Progenitor cell of endocrine pancreas (in vitro differentiated cells): ENCODE results near the gene CNTN5. TPM values are rescaled to one million over a fixed set of nuclear protein-coding genes. Genes with fewer than 3 reads are reported as not detected.
"Not testable (repeated sequence)": the region's sequence is repeated elsewhere in the genome, so short reads cannot be mapped to it uniquely, and the experiment has no call there.

Source experiments
- DNase-seq: peaks from one replicate; pipeline ENCODE4 v3.0.0; 2021; ENCODE audit warnings: low spot score; ENCODE audit not compliant: unreplicated experiment
- H3K27ac Mint-ChIP-seq: 2 replicates; pipeline ENCODE4 v1.8.0; 2021; ENCODE audit warnings: mild to moderate bottlenecking, moderate library complexity, mixed read lengths
- H3K27me3 Mint-ChIP-seq: 2 replicates; pipeline ENCODE4 v1.8.0; 2021; ENCODE audit warnings: mixed read lengths
- H3K36me3 Mint-ChIP-seq: 2 replicates; pipeline ENCODE4 v1.8.0; 2022; ENCODE audit warnings: mixed read lengths; ENCODE audit not compliant: insufficient read depth
- H3K4me1 Mint-ChIP-seq: 2 replicates; pipeline ENCODE4 v1.8.0; 2021; ENCODE audit warnings: low read depth, mixed read lengths
- H3K4me3 Mint-ChIP-seq: 2 replicates; pipeline ENCODE4 v1.8.0; 2021; ENCODE audit warnings: low read depth, mild to moderate bottlenecking, moderate library complexity, mixed read lengths
- H3K9me3 Mint-ChIP-seq: 2 replicates; pipeline ENCODE4 v1.8.0; 2021; ENCODE audit warnings: low read depth, mixed read lengths
- total RNA-seq: library from RNA; stranded (reverse); gene quantifications from 2 replicates; pipeline ENCODE4 v1.2.1, GENCODE V29; 2021
- TF ChIP-seq, protein P1 (sequence below): fragments of 200-600 bp; sonication (generic); IDR thresholded peaks from one replicate; pipeline ENCODE4 v1.5.0; 2021; ENCODE audit warnings: antibody characterized with exemption, mild to moderate bottlenecking; ENCODE audit not compliant: unreplicated experiment

The CNTN5 gene
- total RNA-seq, 1 donor from 2014 or later, result 0.50 TPM

DNA sequence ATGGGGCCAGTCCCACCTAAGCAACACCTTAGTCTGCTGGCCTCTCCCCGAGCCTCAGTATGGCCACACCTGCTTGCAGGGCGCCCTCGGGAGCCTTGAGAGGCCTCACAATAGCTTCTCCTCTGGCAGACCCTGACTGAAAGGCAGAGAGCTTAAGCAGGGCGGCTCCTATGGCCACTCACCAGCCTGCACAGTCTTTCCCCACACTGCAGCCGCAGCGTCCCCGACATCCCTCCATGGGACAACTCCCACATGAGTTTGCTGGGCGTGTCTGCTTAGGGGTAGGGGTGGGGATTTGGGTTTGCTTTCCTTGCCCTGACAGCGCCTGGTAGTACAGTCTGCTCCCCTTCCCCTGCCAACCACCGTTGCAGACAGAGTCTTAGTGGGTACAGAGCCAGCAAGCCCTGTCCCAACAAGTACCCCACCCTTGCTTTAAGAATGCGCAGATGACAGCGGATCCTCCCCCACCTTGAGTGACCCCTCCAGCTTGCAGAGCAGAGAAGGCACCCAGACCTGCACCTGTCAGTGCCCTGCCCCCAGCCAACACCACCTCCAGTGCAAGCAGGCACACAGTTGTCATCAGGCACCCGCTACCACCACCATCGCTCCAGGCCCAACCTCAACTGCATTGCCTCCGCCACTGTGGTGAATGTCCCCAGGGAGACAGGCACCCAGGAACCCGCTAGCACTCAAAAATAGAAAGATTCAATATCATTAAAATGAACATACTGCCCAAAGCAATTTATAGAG is 1252.5 kb downstream of the CNTN5 start:
- peaks cover 3% of the 10 kb centered on the region for H3K4me1 Mint-ChIP-seq

DNA sequence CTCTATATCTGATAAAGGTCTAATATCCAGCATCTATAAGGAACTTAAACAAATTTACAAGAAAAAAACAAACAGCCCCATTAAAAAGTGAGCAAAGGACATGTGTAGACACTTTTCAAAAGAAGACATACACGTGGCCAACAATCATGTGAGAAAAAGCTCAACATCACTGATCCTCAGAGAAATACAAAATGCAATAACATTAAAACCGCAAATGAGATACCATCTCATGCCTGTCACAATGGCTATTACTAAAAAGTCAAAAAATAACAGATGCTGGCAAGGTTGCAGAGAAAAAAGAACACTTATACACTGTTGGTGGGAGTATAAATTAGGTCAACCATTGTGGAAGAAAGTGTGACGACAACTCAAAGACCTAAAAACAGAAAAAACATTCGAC is 1253.7 kb downstream of the CNTN5 start:
- not testable (repeated sequence) for H3K27ac Mint-ChIP-seq, H3K9me3 Mint-ChIP-seq

More for the DNA sequence above, 1252.5 kb downstream of the CNTN5 start:
- no peaks in the 10 kb centered on the region for H3K36me3 Mint-ChIP-seq
- peaks cover 5% of the 10 kb centered on the region for H3K9me3 Mint-ChIP-seq
- H3K27ac Mint-ChIP-seq, result no peak overlapping the region
- TF ChIP-seq, protein P1, sequence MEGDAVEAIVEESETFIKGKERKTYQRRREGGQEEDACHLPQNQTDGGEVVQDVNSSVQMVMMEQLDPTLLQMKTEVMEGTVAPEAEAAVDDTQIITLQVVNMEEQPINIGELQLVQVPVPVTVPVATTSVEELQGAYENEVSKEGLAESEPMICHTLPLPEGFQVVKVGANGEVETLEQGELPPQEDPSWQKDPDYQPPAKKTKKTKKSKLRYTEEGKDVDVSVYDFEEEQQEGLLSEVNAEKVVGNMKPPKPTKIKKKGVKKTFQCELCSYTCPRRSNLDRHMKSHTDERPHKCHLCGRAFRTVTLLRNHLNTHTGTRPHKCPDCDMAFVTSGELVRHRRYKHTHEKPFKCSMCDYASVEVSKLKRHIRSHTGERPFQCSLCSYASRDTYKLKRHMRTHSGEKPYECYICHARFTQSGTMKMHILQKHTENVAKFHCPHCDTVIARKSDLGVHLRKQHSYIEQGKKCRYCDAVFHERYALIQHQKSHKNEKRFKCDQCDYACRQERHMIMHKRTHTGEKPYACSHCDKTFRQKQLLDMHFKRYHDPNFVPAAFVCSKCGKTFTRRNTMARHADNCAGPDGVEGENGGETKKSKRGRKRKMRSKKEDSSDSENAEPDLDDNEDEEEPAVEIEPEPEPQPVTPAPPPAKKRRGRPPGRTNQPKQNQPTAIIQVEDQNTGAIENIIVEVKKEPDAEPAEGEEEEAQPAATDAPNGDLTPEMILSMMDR, result no peak
- no peaks in the 10 kb centered on the region for H3K27me3 Mint-ChIP-seq
- no peak for DNase-seq
- no peak overlapping the region for H3K4me3 Mint-ChIP-seq

DNA sequence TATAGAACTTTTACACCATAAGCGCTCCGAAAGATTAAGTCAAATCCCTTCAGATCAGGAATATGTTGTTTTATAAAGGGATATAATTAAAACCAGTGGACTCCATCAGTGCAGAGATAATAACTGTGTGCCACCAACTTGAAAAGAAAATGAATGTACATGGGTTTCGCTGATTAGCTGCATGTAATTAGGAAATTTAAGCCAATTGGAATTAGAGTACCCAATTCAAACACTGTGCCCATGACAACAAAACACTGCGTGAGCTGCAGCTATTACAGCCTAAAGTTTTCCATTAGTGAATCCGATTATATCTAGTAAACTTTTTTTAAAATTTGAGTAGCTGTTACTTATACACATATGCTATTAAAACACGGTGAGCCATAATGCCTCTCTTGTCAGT is 1274.0 kb downstream of the CNTN5 start:
- TF ChIP-seq, protein P1, result no peak
- no peak for DNase-seq
- no peak overlapping the region for H3K4me3 Mint-ChIP-seq
- no peaks in the 10 kb centered on the region for H3K9me3 Mint-ChIP-seq
- no peaks in the 10 kb centered on the region for H3K36me3 Mint-ChIP-seq
- H3K4me1 Mint-ChIP-seq, result no peaks in the 10 kb centered on the region
- no peaks in the 10 kb centered on the region for H3K27me3 Mint-ChIP-seq
- no peak overlapping the region for H3K27ac Mint-ChIP-seq

More for the DNA sequence above, 1253.7 kb downstream of the CNTN5 start:
- not testable (repeated sequence) for H3K4me1 Mint-ChIP-seq, H3K4me3 Mint-ChIP-seq, H3K27me3 Mint-ChIP-seq, DNase-seq, H3K36me3 Mint-ChIP-seq

DNA sequence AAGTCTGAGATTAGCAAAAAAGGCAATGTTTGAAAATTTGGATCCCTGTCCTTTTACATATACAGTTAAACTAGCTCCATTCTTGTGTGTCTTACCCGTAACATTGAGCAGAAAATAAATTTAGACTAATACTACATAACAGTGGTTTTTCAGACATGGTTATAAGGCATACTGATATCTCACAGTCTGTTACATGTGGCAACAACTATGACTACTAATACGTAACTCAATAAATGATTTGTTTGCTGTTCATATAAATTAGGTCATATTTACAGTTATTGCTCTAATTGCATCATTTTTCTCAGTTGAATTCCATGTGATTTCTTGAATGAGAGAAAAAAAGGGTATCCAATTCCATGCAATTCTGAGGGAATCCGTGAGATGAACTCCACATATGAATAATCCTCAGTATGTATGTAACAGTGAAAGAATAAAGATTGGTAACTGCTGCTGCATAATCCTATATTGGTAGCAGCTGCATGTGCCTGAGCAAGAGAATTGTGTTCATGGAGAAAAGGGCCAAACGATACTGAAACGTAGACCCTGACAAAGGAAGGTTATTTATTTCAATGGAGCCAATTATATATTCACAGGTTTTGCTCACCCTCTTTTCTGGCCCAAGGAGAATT is 1275.4 kb downstream of the CNTN5 start:
- TF ChIP-seq, protein P1, result no peak
- no peaks in the 10 kb centered on the region for H3K27me3 Mint-ChIP-seq
- H3K36me3 Mint-ChIP-seq, result no peaks in the 10 kb centered on the region
- no peak overlapping the region for H3K27ac Mint-ChIP-seq
- no peaks in the 10 kb centered on the region for H3K4me1 Mint-ChIP-seq
- no peak for DNase-seq
- no peak overlapping the region for H3K4me3 Mint-ChIP-seq
- H3K9me3 Mint-ChIP-seq, result no peaks in the 10 kb centered on the region

DNA sequence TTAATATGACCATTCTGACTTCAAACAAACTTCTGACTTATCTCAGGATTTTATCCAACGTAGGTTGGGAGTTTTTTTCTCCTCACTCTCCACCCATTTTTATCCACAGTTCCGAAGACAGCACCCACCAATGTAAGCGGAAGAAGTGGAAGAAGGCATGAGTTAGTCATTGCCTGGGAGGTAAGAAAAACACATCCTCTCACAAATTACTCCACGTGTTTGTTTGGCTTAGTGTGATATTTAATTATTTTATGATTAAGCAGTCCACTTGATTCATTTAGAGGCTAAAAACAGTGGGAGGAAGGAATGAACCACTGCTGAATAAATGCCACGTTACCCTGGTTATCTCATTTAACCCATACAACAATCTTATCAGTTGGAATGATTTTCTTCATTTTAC is 1276.8 kb downstream of the CNTN5 start:
- H3K4me1 Mint-ChIP-seq, result no peaks in the 10 kb centered on the region
- H3K9me3 Mint-ChIP-seq, result no peaks in the 10 kb centered on the region
- no peak overlapping the region for H3K27ac Mint-ChIP-seq
- no peaks in the 10 kb centered on the region for H3K36me3 Mint-ChIP-seq
- DNase-seq, result no peak
- no peaks in the 10 kb centered on the region for H3K27me3 Mint-ChIP-seq
- TF ChIP-seq, protein P1, result no peak
- H3K4me3 Mint-ChIP-seq, result no peak overlapping the region

DNA sequence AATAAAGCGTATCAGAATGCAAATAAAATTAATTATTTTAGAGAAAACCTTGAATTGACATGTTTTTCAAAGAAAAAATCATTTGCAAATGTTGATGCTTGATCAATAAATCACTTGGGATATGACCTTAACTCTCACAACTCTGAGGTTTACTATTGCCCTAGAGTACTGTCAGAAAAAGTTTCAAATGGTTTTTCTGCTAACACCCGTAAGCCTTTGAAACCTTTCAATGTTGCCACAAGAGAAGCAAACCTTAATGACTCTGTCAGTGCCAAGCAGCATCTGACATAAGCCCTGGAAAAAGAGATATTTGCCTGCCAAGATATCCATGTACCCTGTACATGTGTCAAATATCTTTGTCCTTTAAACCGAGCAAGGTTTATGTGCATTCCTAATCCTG is 1282.1 kb downstream of the CNTN5 start:
- Mint-ChIP-seq H3K4me1 (no peaks in the 10 kb centered on the region), H3K9me3 (no peaks in the 10 kb centered on the region), H3K27me3 (no peaks in the 10 kb centered on the region), H3K36me3 (no peaks in the 10 kb centered on the region), H3K4me3 (no peak overlapping the region), H3K27ac (no peak overlapping the region)
- DNase-seq, result no peak
- TF ChIP-seq, protein P1, result no peak
